Neural cell (in vitro differentiated cells): Measurements from ENCODE around the gene BFSP2. TPM values are rescaled to one million over a fixed set of nuclear protein-coding genes. Genes with fewer than 3 reads are reported as not detected.

Source experiments
- H2AFZ ChIP-seq: fragments of 200-600, 300-800 bp; sonication (generic), shearing (Covaris generic); 2 replicates; pipeline ENCODE4 v1.6.0; 2014; ENCODE audit warnings: low read depth, mild to moderate bottlenecking, antibody characterized with exemption, low read length, moderate library complexity
- H3F3A ChIP-seq: fragments of 200-600 bp; shearing (Covaris generic); 2 replicates; pipeline ENCODE4 v1.6.1; 2016; ENCODE audit warnings: mild to moderate bottlenecking, moderate library complexity, mixed read lengths, antibody characterized with exemption, low read length; ENCODE audit not compliant: insufficient read depth, poor library complexity, severe bottlenecking
- H3K27ac ChIP-seq: fragments of 200-600, 300-800 bp; sonication (generic), shearing (Covaris generic); 2 replicates; pipeline ENCODE4 v1.5.1; 2014; ENCODE audit warnings: mild to moderate bottlenecking, low read length, moderate library complexity
- H3K27me3 ChIP-seq: fragments of 300-800, 200-600 bp; sonication (generic), shearing (Covaris generic); 2 replicates; pipeline ENCODE4 v1.6.0; 2014; ENCODE audit warnings: mild to moderate bottlenecking, low read depth, low read length, moderate library complexity; ENCODE audit not compliant: insufficient read depth
- H3K36me3 ChIP-seq: fragments of 300-800, 200-600 bp; sonication (generic), shearing (Covaris generic); 2 replicates; pipeline ENCODE4 v1.5.1; 2014; ENCODE audit warnings: mild to moderate bottlenecking, antibody characterized with exemption, low read length, moderate library complexity; ENCODE audit not compliant: insufficient read depth
- H3K4me2 ChIP-seq: fragments of 300-800, 200-600 bp; sonication (generic), shearing (Covaris generic); 2 replicates; pipeline ENCODE4 v1.6.0; 2014; ENCODE audit warnings: mild to moderate bottlenecking, low read length
- H3K4me3 ChIP-seq: fragments of 300-800, 200-600 bp; sonication (generic), shearing (Covaris generic); 2 replicates; pipeline ENCODE4 v1.5.1; 2014; ENCODE audit warnings: mild to moderate bottlenecking, low read length, moderate library complexity
- H3K79me2 ChIP-seq: fragments of 200-600 bp; shearing (Covaris generic); replicated peaks from 2 replicates; pipeline ENCODE4 v1.6.0; 2014; ENCODE audit warnings: mild to moderate bottlenecking, low read length, moderate library complexity; ENCODE audit not compliant: insufficient read depth
- H3K9ac ChIP-seq: fragments of 300-800, 200-600 bp; sonication (generic), shearing (Covaris generic); 2 replicates; pipeline ENCODE4 v1.6.1; 2016; ENCODE audit warnings: mild to moderate bottlenecking, low read length, mixed read lengths
- H3K9me2 ChIP-seq: fragments of 200-600 bp; shearing (Covaris generic); 2 replicates; pipeline ENCODE4 v1.6.1; 2016; ENCODE audit warnings: mild to moderate bottlenecking, low read length, mixed read lengths; ENCODE audit not compliant: insufficient read depth
- H3K9me3 ChIP-seq: fragments of 200-600, 300-800 bp; sonication (generic), shearing (Covaris generic); 2 replicates; pipeline ENCODE4 v1.6.1; 2016; ENCODE audit warnings: mild to moderate bottlenecking, mixed run types, low read length, moderate library complexity, mixed read lengths
- H4K20me1 ChIP-seq: fragments of 200-600 bp; shearing (Covaris generic); 2 replicates; pipeline ENCODE4 v1.6.1; 2016; ENCODE audit warnings: mild to moderate bottlenecking, mixed run types; ENCODE audit not compliant: insufficient read depth
- EP300 ChIP-seq: fragments of 450-650 bp; conservative IDR thresholded peaks from 2 replicates; pipeline ENCODE4 v1.6.1; 2014; ENCODE audit warnings: antibody characterized with exemption, mild to moderate bottlenecking, moderate library complexity; ENCODE audit not compliant: poor library complexity, severe bottlenecking
- EZH2 ChIP-seq: fragments of 200-600, 300-800 bp; shearing (Covaris generic), sonication (generic); IDR thresholded peaks from 2 replicates; pipeline ENCODE4 v1.6.1; 2014; ENCODE audit warnings: antibody characterized with exemption, low read length, borderline replicate concordance, mild to moderate bottlenecking; ENCODE audit not compliant: insufficient read depth, poor library complexity, severe bottlenecking
- MXI1 ChIP-seq: fragments of 450-650 bp; conservative IDR thresholded peaks from 2 replicates; pipeline ENCODE4 v1.6.1; 2014; ENCODE audit warnings: antibody characterized with exemption, mild to moderate bottlenecking; ENCODE audit not compliant: poor library complexity, severe bottlenecking
- POLR2AphosphoS5 ChIP-seq: IDR thresholded peaks from 2 replicates; pipeline ENCODE4 v1.6.1; 2012
- RAD21 ChIP-seq: fragments of 450-650 bp; conservative IDR thresholded peaks from 2 replicates; pipeline ENCODE4 v1.6.1; 2014; ENCODE audit warnings: antibody characterized with exemption, mild to moderate bottlenecking, moderate library complexity
- SMC3 ChIP-seq: fragments of 450-650 bp; conservative IDR thresholded peaks from 2 replicates; pipeline ENCODE4 v1.6.1; 2014; ENCODE audit warnings: antibody characterized with exemption, mild to moderate bottlenecking, moderate library complexity; ENCODE audit not compliant: poor library complexity
- TAF1 ChIP-seq: IDR thresholded peaks from 2 replicates; pipeline ENCODE4 v1.6.1; 2012; ENCODE audit warnings: low read depth
- polyA plus RNA-seq: library from polyadenylated mRNA; depleted of rRNA; stranded (reverse); fragments of >200 nt; gene quantifications from 2 replicates; pipeline ENCODE4 v1.2.3, GENCODE V29; 2014
- TF ChIP-seq, protein P1 (sequence below): fragments of 450-650 bp; IDR thresholded peaks from 2 replicates; pipeline ENCODE4 v1.5.1; 2014; ENCODE audit warnings: antibody characterized with exemption, mild to moderate bottlenecking, moderate library complexity; ENCODE audit not compliant: poor library complexity, severe bottlenecking
- TF ChIP-seq, protein P2 (sequence below): IDR thresholded peaks from 2 replicates; pipeline ENCODE4 v1.6.1; 2012; ENCODE audit warnings: borderline replicate concordance

The BFSP2 gene
- polyA plus RNA-seq, 1 donor from 2014 or later, result not detected

DNA sequence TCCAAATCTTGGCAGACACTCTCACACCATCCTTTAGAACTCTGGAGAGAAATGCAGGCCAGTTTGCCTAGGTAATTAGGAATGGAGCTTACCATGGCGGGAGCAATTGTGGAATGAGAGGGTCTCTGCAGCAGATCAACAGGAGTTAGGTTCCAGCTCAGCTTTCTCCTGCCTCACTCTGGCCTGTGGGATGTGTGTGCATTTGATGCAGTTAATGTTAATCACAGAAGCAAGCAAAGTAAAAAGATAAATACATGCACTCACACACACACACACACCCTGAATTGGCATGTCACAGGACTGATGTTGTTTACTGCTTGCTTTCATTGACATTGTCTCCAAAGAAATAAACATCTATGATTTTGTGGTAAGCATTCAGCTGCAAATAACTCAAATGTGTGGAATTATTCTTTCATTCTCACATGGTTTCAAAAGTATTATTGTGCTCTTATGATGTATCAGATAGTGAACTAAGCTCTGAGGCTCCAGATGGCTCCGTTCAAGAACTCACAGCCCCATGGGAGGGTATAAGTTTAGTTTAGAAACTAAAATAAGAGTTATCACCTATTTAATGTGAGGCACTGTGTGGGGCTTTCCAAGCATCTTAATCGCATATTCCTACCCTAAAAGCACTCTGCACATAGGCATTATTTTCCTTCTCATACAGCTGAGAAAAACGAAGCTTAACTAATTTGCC is 31.3 kb upstream of the BFSP2 start:
- H3K4me3 ChIP-seq, result no peak overlapping the region
- H3K27me3 ChIP-seq, result no peaks in the 10 kb centered on the region
- H2AFZ ChIP-seq, result no peak overlapping the region
- no peaks in the 10 kb centered on the region for H4K20me1 ChIP-seq
- no peaks in the 10 kb centered on the region for H3F3A ChIP-seq
- TF ChIP-seq, protein P1, sequence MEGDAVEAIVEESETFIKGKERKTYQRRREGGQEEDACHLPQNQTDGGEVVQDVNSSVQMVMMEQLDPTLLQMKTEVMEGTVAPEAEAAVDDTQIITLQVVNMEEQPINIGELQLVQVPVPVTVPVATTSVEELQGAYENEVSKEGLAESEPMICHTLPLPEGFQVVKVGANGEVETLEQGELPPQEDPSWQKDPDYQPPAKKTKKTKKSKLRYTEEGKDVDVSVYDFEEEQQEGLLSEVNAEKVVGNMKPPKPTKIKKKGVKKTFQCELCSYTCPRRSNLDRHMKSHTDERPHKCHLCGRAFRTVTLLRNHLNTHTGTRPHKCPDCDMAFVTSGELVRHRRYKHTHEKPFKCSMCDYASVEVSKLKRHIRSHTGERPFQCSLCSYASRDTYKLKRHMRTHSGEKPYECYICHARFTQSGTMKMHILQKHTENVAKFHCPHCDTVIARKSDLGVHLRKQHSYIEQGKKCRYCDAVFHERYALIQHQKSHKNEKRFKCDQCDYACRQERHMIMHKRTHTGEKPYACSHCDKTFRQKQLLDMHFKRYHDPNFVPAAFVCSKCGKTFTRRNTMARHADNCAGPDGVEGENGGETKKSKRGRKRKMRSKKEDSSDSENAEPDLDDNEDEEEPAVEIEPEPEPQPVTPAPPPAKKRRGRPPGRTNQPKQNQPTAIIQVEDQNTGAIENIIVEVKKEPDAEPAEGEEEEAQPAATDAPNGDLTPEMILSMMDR, result no peak
- TF ChIP-seq TAF1 (no peak), MXI1 (no peak), EZH2 (no peak), SMC3 (no peak), RAD21 (no peak), POLR2AphosphoS5 (no peak), EP300 (no peak)
- TF ChIP-seq, protein P2, sequence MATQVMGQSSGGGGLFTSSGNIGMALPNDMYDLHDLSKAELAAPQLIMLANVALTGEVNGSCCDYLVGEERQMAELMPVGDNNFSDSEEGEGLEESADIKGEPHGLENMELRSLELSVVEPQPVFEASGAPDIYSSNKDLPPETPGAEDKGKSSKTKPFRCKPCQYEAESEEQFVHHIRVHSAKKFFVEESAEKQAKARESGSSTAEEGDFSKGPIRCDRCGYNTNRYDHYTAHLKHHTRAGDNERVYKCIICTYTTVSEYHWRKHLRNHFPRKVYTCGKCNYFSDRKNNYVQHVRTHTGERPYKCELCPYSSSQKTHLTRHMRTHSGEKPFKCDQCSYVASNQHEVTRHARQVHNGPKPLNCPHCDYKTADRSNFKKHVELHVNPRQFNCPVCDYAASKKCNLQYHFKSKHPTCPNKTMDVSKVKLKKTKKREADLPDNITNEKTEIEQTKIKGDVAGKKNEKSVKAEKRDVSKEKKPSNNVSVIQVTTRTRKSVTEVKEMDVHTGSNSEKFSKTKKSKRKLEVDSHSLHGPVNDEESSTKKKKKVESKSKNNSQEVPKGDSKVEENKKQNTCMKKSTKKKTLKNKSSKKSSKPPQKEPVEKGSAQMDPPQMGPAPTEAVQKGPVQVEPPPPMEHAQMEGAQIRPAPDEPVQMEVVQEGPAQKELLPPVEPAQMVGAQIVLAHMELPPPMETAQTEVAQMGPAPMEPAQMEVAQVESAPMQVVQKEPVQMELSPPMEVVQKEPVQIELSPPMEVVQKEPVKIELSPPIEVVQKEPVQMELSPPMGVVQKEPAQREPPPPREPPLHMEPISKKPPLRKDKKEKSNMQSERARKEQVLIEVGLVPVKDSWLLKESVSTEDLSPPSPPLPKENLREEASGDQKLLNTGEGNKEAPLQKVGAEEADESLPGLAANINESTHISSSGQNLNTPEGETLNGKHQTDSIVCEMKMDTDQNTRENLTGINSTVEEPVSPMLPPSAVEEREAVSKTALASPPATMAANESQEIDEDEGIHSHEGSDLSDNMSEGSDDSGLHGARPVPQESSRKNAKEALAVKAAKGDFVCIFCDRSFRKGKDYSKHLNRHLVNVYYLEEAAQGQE, result no peak
- H3K27ac ChIP-seq, result no peak overlapping the region
- no peak overlapping the region for H3K4me2 ChIP-seq
- no peaks in the 10 kb centered on the region for H3K36me3 ChIP-seq
- no peak overlapping the region for H3K9ac ChIP-seq
- no peaks in the 10 kb centered on the region for H3K9me2 ChIP-seq
- no peaks in the 10 kb centered on the region for H3K79me2 ChIP-seq
- no peaks in the 10 kb centered on the region for H3K9me3 ChIP-seq

DNA sequence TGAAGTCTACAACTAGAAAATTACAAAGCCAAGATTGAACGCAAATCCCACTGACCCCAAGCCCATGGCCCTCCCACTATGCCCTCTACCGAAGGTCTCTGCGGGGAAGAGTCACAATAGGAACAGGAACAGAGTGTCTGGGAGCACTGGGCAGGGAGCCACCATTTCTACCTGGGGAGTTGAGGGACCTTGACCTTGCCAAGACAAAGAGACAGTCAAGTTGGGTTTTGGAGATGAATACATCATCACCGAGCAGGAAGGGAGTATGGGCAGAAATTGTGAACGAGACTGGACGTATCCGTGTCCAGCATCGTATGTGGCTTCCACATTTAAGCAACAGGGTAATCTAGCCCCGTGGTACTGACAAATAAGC is 30.8 kb upstream of the BFSP2 start:
- TF ChIP-seq MXI1 (no peak), EP300 (no peak), POLR2AphosphoS5 (no peak), TAF1 (no peak), RAD21 (no peak), EZH2 (no peak), SMC3 (no peak)
- TF ChIP-seq, protein P2, result no peak
- TF ChIP-seq, protein P1, result no peak
- Histone ChIP-seq H3K79me2 (no peaks in the 10 kb centered on the region), H3F3A (no peaks in the 10 kb centered on the region), H3K27ac (no peak overlapping the region), H4K20me1 (no peaks in the 10 kb centered on the region), H2AFZ (no peak overlapping the region), H3K27me3 (no peaks in the 10 kb centered on the region), H3K4me3 (no peak overlapping the region), H3K9me2 (no peaks in the 10 kb centered on the region), H3K9ac (no peak overlapping the region), H3K9me3 (no peaks in the 10 kb centered on the region), H3K36me3 (no peaks in the 10 kb centered on the region), H3K4me2 (no peak overlapping the region)
